ENCODE results near the gene MGME1.

MGME1 gene

DNA sequence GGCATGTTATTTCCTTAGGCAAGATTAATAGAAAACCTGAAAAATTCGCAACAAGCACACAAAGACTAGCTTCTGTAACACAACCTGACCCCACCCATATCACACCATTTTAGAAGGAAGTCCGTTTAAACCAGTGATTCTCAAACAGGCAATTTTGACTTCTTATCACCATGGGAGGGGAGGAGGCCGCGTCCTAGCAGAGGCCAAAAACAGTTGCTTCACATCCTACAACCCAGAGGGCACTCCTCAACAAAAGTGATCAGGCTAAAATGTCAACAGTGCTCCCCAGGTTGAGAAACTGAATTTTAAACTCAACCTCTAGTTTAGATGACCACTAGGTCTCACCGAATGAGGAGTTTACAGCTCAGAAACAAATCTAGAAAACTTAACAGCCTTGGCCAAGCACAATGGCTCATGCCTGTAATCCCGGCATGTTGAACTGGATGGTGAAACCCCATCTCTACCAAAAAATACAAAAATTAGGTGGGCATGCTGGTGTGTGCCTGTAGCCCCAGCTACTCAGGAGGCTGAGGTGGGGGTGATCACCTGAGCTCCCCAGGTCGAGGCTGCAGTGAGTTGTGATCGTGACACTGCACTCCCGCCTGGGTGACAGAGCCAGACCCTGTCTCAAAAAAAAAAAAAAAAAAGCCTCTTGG, 3.6 kb upstream of the MGME1 start:
- DNase-seq (ENCODE audit: low read depth): peak; percentile 40
- H3K4me3 ChIP-seq (replicated peaks; ENCODE audit: low read depth, low read length): peak overlapping the region; percentile 82
- TF ChIP-seq, protein P1, sequence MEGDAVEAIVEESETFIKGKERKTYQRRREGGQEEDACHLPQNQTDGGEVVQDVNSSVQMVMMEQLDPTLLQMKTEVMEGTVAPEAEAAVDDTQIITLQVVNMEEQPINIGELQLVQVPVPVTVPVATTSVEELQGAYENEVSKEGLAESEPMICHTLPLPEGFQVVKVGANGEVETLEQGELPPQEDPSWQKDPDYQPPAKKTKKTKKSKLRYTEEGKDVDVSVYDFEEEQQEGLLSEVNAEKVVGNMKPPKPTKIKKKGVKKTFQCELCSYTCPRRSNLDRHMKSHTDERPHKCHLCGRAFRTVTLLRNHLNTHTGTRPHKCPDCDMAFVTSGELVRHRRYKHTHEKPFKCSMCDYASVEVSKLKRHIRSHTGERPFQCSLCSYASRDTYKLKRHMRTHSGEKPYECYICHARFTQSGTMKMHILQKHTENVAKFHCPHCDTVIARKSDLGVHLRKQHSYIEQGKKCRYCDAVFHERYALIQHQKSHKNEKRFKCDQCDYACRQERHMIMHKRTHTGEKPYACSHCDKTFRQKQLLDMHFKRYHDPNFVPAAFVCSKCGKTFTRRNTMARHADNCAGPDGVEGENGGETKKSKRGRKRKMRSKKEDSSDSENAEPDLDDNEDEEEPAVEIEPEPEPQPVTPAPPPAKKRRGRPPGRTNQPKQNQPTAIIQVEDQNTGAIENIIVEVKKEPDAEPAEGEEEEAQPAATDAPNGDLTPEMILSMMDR (IDR thresholded peaks at IDR 0.05; ENCODE audit: low read length, missing control alignments): no peak

DNA sequence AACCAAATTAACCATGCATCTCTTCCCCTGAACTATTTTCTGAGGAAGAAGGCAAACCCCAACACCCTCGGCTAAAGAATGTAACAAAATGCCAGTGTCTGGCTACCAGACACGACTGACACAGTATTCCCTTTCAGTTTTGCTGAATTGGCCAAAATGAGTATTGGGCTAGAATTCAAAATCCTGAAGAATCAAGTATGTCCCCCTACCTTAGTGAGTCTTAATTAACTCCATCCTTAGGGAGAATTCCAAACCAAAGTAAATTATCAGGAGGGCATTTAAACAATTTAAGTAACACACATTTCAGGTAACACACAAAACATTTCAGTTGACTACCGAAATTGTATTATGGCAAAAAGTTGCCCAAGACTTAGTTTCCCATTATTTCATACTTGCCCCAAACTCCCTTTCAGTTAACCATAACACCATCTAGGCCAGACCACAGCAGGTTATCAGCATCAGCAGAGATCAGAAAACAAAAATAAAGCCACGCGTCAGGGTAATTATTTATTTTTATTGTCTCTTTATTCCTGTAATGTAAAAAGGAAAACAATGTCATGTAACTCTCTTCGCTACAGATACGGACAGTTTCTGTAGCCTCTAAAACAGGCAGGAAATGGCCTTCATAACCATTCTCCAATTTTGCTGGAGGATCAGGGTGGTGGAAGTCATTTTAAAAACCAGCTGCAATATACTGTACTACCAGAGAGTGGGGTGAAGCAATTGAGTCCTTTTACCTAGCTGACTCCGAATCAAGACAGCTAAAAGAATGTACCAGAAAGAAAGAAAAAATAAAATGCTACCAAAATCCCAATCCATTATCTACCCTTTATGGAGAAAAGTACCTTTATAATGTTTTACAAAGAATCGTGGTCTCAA, 2.1 kb upstream of the MGME1 start:
- H3K4me3 ChIP-seq (replicated peaks; ENCODE audit: low read depth, low read length): peak overlapping the region; percentile 82
- peak; percentile 58 for DNase-seq (ENCODE audit: low read depth)
- TF ChIP-seq, protein P1 (IDR thresholded peaks at IDR 0.05; ENCODE audit: low read length, missing control alignments): peak; percentile 33

DNA sequence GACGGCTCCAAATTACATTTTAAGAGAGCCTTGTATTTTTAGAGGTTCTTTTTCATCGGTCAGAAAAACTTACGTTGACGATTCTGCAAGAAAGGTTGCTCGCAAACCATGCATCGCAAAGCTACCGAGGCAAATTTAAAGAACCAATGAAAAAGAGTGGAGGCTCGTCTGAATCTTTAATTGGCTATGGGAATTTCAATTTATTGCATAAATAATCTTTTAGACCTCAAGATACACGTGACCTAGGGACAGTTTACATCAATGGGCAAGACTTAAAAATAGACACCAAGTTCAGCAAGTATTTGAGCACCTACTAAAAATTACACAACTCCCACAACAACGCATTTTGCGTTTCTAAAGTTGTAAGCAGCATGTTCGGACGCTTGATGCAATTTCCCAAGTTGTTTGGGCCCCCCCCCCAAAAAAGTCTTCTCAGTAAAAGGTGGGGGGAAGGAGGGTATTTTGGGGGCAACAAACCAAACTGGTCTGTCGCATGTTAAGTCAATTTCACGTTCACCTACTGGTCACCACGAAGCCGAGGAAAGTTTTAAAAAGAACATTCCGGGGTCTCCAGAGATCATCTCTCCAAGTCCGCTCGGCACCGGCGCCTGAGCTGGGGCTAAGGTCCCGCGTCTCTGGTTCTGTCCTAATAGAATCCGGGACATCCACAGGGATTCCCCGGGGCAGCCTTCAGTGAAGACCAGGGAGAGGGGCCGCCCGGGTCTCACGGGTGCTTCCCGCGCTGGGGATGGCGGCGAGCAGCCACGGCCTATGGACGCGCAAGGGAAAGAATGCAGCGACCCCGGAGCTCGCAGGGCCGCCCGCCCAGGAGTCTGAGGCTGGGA, 1.1 kb upstream of the MGME1 start:
- H3K4me3 ChIP-seq (replicated peaks; ENCODE audit: low read depth, low read length): peak overlapping the region; percentile 82
- TF ChIP-seq, protein P1 (IDR thresholded peaks at IDR 0.05; ENCODE audit: low read length, missing control alignments): no peak
- peak; percentile 62 for DNase-seq (ENCODE audit: low read depth)

DNA sequence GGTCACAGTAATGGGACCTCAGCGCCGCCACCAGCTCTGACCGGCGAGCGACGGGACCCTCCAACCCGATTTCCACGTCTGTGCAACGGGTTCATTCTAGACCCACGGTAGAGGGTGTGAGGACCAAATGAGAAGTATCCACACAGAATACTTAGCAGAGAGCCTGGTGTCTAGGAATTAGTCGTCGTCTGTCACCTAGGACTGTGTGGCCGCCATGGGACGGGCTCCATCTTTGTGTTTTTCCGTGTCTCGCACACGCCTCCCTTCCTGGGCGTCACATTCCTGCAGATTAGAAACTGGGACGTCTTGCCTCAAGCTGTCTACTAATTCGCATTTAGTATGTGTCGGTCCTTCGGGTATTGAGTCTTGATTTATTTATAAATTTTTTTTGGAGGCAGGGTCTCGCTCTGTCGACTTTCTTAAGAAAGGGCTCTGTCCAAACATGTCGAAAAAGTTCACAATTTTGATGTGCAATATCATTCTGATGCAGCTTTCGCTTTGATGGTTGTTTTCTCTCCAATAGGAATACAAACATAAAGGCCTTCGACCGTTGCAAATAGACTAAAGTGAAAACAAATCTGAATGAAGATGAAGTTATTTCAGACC, 563 bp downstream of the MGME1 start:
- TF ChIP-seq, protein P1 (IDR thresholded peaks at IDR 0.05; ENCODE audit: low read length, missing control alignments): no peak
- DNase-seq (ENCODE audit: low read depth): peak; percentile 41

DNA sequence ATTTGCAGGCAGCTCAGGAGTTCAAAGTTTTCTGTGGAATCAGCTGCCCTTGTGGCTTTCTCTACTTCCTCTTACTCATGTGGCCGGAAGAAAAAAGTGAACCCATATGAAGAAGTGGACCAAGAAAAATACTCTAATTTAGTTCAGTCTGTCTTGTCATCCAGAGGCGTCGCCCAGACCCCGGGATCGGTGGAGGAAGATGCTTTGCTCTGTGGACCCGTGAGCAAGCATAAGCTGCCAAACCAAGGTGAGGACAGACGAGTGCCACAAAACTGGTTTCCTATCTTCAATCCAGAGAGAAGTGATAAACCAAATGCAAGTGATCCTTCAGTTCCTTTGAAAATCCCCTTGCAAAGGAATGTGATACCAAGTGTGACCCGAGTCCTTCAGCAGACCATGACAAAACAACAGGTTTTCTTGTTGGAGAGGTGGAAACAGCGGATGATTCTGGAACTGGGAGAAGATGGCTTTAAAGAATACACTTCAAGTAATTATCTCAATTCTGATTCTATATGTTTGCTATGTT, 1.1 kb downstream of the MGME1 start:
- peak overlapping the region; percentile 82 for H3K4me3 ChIP-seq (replicated peaks; ENCODE audit: low read depth, low read length)
- DNase-seq (ENCODE audit: low read depth): peak; percentile 36

More for the DNA sequence above, 563 bp downstream of the MGME1 start:
- H3K4me3 ChIP-seq (replicated peaks; ENCODE audit: low read depth, low read length): peak overlapping the region; percentile 82

More for the DNA sequence above, 1.1 kb downstream of the MGME1 start:
- TF ChIP-seq, protein P1 (IDR thresholded peaks at IDR 0.05; ENCODE audit: low read length, missing control alignments): no peak

Measured in fibroblast of pulmonary artery (primary cell).